Suprapubic skin (tissue), 3 donors: Measurements from ENCODE around the gene DNM3.

ENCODE experiments used
- POLR2AphosphoS5 ChIP-seq, 3 donors: sonication (generic); formaldehyde crosslinking; IDR thresholded peaks; one replicate each; pipeline ENCODE4 v1.6.1; 2017; ENCODE audit warnings: antibody characterized with exemption in 3 of 3
- TF ChIP-seq, protein P1 (sequence below), 2 donors: fragments of 200-600 bp in 1 of 2; fragments of 450-650 bp in 1 of 2; sonication (generic) in 1 of 2; IDR thresholded peaks; one replicate each; pipeline ENCODE4 v1.5.1; 2016 to 2019; ENCODE audit warnings: antibody characterized with exemption in 2 of 2, mild to moderate bottlenecking in 1 of 2, moderate library complexity in 1 of 2

DNA sequence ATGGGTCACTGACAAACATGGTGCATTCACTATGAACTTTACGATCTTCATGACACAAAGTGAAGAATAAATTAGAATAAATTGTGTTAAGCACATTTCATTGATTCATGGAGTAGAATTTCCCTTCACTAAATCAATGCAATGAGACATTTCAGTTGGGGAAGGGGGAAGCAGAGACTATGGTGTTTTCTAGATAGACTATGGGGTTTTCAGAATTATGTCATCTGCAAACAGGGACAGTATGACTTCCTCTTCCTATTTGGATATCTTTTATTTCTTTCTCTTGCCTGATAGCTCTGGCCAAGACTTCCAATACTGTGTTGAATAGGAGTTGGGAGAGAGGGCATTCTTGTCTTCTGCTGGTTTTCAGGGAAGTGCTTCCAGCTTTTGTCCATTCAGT is 499.2 kb downstream of the DNM3 start:
- TF ChIP-seq, protein P1, sequence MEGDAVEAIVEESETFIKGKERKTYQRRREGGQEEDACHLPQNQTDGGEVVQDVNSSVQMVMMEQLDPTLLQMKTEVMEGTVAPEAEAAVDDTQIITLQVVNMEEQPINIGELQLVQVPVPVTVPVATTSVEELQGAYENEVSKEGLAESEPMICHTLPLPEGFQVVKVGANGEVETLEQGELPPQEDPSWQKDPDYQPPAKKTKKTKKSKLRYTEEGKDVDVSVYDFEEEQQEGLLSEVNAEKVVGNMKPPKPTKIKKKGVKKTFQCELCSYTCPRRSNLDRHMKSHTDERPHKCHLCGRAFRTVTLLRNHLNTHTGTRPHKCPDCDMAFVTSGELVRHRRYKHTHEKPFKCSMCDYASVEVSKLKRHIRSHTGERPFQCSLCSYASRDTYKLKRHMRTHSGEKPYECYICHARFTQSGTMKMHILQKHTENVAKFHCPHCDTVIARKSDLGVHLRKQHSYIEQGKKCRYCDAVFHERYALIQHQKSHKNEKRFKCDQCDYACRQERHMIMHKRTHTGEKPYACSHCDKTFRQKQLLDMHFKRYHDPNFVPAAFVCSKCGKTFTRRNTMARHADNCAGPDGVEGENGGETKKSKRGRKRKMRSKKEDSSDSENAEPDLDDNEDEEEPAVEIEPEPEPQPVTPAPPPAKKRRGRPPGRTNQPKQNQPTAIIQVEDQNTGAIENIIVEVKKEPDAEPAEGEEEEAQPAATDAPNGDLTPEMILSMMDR (IDR thresholded peaks at IDR 0.05): no peak
- no peak for TF ChIP-seq POLR2AphosphoS5 (IDR thresholded peaks at IDR 0.05)
